GM18519 (cell line): ENCODE data around the gene ABHD1.

ENCODE experiments used
- ATAC-seq: cut with Tn5 transposase; IDR thresholded peaks from one replicate; pipeline ENCODE4 v1.9.1; 2021; ENCODE audit warnings: mild to moderate bottlenecking, moderate library complexity; ENCODE audit not compliant: unreplicated experiment, low FRiP score

ABHD1 gene

GRCh38 chr2:27086724-27087593 lies 36.7 kb upstream of the ABHD1 start, which contains the start of gene KHK:
TSS of gene KHK (plus strand) at chr2:27086772. CDS start at chr2:27087260, 488 bp downstream.
- ATAC-seq: no peak

DNA sequence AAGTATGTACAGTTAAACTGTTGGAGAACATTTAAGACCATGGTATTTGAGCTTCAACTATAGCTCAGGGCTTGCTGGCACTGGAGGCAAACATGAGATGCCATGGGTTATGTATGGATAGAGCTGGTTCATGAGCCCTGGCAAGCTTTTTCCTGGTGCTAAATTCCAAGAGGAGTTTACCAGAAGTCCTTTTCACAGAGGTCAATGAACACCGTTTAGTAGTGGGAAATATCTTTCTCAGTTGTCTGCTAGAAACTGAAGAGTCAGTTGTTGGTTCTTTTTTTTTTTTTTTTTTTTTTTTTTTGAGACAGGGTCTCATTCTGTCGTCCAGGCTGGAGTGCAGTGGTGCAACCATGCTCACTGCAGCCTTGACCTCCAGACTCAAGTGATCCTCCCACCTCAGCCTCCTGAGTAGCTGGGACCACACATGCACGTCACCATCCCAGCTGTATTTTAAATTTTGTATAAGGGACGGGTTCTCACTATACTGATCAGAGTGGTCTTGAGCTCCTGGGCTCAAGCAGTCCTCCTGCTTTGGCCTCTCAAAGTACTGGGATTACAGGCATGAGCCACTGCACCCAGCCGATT lies 35.7 kb upstream of the ABHD1 start:
- no peak for ATAC-seq

DNA sequence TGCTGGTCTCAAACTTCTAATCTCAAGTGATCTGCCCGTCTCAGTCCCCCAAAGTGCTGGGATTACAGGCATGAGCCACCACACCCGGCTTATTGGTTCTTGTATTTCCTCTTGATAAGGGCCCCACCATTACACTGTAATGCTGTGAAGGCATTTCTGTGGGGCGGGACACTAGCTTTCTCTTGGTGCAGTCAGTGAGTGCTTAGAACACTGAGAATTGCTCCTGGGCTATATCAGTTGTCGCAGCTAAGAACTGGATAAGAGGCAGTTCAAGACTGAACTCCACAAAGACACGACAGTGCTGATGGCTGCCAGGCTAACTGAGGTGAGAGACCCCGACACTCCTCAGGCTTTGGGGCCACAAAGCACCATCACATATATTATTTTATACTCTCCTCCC lies 35.0 kb upstream of the ABHD1 start:
- no peak for ATAC-seq

DNA sequence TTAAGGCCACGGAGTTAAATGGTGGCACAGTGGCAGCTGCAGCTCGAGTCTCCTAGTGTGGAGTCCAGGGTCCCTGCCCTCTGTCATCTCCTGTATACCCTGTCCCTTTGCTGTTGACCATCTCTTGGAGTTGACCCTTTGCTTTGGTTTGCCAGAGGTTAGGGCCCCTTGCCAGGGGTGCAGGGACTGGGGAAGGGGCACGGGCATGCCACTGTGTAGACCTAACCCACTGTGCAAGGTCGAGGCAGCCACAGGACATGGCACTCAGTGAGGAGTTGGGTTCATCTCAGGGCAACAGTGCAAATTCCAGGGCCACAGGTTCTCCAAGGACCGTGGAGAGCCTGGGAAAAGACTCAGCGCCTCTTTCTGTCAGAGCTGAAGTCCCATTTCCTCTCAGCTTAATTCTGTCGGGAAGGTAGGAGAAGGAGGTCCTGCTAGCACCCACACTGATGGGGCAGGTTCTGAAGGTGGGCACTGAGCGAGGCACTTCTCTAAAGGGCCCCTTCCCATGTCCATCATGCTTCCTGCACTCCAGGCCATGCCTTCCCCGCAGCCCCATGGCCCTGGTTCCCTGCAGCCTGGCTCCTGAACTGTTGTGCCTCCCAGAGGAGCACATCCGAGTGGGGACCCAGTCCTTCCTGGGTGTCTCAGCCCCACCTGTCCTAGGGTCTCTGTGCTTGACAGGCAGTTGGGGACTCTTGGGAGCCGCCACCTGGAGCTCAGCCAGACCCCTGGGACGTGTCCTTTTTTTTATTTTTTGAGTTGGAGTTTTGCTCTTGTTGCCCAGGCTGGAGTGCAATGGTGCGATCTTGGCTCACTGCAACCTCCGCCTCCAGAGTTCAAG lies 34.3 kb upstream of the ABHD1 start:
- no peak for ATAC-seq

GRCh38 chr2:27091746-27092695 lies 31.6 kb upstream of the ABHD1 start:
- no peak for ATAC-seq

GRCh38 chr2:27092696-27093429 lies 30.8 kb upstream of the ABHD1 start:
- no peak for ATAC-seq

GRCh38 chr2:27093430-27094352 lies 29.9 kb upstream of the ABHD1 start:
- ATAC-seq: no peak

GRCh38 chr2:27094353-27094984 lies 29.1 kb upstream of the ABHD1 start:
- no peak for ATAC-seq

DNA sequence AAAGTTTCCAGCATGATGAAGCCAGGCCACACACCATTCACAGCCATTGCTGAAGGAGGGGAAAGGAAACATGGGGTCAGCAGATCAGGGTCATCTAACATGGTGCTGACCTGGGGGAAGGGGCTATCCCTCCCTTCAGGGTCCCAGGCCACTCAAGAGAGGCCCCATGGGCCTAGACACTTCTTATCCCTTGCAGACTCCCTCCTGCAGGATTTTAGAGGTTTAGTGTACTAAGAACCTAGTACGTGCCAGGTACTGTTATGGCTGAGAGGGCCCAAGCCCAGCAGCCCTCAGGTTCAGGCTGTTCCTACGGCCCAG lies 28.2 kb upstream of the ABHD1 start:
- ATAC-seq: no peak

- no peak for ATAC-seq
Observed at GRCh38 chr2:27095745-27096651, 27.6 kb upstream of the ABHD1 start.

DNA sequence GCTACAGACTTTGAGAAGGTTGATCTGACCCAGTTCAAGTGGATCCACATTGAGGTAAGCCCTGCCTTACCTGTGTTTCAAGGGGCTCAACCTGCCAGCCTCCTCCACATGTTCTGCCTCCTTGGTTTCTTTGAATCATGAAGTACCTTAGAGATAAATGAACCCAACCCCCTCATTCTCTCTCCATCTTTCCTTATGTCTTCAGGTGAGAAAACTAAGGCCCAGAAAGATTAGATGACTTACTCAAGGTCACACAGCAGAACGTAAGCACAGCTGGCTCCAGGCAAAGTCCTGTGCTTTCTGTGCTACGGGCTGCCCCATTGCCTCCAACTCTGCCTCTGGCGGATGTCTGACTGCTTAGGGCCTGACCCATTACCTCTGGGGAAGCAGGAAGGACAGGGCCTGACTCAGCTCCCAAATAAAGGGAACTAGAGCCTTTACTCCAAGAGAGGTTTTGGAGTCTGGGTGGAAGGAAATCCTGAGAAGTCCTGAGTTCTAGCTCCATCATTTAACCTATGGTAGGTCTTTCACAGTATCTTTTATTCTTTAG lies 26.8 kb upstream of the ABHD1 start:
- ATAC-seq: no peak

DNA sequence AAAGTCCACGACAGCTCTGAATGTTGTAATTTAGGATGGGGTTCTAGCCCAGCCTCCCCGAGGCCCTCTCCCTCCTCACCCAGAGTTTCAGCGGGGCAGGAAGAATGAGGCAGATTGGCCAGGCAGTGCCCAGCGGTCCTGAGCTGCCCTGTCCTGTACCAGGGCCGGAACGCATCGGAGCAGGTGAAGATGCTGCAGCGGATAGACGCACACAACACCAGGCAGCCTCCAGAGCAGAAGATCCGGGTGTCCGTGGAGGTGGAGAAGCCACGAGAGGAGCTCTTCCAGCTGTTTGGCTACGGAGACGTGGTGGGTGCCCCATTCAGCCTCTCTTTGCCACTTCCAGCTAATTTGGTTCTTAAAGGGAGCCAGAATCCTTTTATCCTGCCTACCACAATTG lies 26.3 kb upstream of the ABHD1 start:
- ATAC-seq: no peak

DNA sequence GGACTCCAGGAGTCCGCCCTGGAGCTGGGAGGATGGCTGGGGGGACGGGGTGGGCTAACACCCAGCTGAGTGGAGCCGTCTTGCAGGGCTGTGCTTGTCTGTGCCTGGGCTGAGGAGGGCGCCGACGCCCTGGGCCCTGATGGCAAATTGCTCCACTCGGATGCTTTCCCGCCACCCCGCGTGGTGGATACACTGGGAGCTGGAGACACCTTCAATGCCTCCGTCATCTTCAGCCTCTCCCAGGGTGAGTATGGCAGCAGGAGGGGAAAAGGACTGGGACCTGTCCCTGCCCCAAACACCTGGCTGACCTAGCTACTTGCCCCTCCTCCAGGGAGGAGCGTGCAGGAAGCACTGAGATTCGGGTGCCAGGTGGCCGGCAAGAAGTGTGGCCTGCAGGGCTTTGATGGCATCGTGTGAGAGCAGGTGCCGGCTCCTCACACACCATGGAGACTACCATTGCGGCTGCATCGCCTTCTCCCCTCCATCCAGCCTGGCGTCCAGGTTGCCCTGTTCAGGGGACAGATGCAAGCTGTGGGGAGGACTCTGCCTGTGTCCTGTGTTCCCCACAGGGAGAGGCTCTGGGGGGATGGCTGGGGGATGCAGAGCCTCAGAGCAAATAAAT lies 24.2 kb upstream of the ABHD1 start:
- no peak for ATAC-seq

- no peak for ATAC-seq
Observed at GRCh38 chr2:27100036-27100435, 23.6 kb upstream of the ABHD1 start.

DNA sequence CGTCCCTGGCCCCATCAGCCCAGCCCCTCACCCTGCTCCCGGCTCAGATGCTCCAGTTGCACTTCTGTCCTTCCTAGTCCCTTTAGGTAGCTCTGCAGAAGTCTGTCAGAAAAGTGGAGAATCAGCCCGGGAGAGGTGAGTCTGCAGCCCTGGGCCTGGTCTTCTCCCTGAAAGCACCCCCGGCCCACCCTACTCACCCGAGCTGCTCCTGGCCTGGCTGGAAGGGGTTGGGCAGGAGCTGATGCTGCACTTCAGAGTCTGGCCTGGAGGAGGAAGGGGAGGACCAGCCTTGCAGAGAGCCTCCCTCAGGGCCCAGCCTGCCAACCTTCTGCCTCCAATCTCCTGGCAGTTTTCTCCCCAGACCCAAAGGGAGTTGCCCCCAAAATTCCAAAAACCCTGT lies 21.3 kb upstream of the ABHD1 start:
- ATAC-seq: no peak

GRCh38 chr2:27105981-27106380 lies 17.6 kb upstream of the ABHD1 start:
- no peak for ATAC-seq
